HG02970 (cell line): Measurements from ENCODE around the gene PRDX2.
"Not testable (repeated sequence)": the region's sequence is repeated elsewhere in the genome, so short reads cannot be mapped to it uniquely, and the experiment has no call there.

Experiments
- ATAC-seq: cut with Tn5 transposase; IDR thresholded peaks from one replicate; pipeline ENCODE4 v1.9.1; 2021; ENCODE audit warnings: mild to moderate bottlenecking, moderate library complexity, moderate number of reproducible peaks; ENCODE audit not compliant: unreplicated experiment, low FRiP score

The PRDX2 gene

GRCh38 chr19:12801466-12802266 is at the start of gene PRDX2, which contains the start of gene THSD8:
Gene PRDX2 (minus strand): TSS chr19:12801800. CDS start chr19:12801261, 539 bp downstream.
Gene THSD8 (plus strand): TSS chr19:12802069. CDS start chr19:12802072, 3 bp downstream.
- peak; percentile 40 for ATAC-seq

GRCh38 chr19:12847159-12848139 is 45.8 kb upstream of the PRDX2 start:
- no peak for ATAC-seq

GRCh38 chr19:12846613-12847012 is 45.0 kb upstream of the PRDX2 start:
- not testable (repeated sequence) for ATAC-seq

- no peak for ATAC-seq
Measured at GRCh38 chr19:12843999-12844732, 42.6 kb upstream of the PRDX2 start.

DNA sequence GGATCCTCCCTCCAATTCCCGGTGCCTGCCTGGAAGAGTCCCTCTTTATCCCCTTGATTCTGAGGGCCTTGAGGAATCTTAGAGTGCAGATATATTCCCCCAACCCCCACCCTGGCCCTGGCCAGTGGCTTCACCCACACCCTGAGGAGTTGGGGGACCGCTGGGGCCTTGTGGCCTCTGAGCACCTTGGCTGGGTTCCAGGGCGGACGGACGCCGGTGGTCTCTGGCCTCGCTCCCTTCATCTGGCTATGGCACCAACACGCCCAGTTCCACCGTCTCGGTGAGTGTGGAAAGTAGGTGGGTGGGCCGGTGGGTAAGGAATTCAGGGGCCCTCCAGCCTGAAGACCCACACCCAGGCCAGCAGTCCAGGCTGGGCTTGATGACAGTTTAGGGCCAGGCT is 41.7 kb upstream of the PRDX2 start:
- no peak for ATAC-seq

GRCh38 chr19:12842511-12842910 is 40.9 kb upstream of the PRDX2 start:
- no peak for ATAC-seq

GRCh38 chr19:12841094-12841493 is 39.5 kb upstream of the PRDX2 start:
- no peak for ATAC-seq

DNA sequence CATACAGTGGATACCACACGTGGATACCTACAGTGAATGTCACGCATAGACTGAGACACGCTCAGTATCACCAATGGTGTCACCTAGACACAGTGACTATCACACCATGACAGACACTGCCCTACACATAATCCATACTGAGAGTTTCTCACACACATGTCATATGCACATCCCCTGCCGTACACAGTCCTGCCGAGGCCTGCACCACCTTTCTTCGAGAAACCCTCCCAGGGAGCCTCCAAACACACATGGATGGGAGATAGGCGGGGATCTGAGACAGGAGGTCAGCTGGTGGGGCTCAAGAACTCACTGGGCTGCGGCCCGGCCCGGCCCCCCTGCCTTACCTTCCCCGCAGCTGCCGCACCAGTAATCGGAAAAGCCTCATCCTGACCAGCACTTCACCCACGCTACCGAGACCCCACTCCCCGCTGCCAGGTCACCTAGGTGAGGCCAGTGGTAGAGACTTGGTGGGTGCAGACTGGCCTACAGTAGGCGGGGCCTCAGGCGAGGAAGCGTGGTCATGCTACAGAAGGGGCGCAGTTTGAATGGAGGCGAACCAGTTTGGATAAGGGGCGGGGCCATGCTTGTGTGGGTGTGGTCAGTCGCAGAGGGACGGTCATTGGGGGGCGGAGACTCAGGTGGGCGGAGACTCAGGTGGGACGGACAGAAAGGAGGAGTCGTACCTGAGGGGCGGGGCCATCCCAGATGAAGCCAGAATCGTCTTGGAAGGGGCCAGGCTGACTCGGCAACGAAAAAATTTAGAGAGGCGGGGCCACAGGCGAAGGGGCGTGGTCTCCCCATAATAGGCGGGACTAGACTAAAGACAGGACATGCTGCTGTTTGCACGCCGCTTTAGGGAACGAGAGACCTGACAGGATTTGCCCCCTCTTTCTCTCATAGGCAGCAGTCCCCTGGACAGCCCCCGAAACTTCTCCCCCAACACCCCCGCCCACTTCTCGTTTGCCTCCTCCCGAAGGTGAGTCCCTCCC is 38.8 kb upstream of the PRDX2 start:
- ATAC-seq, result no peak

- no peak for ATAC-seq
Measured at GRCh38 chr19:12838886-12839756, 37.5 kb upstream of the PRDX2 start.

GRCh38 chr19:12838182-12838885 is 36.7 kb upstream of the PRDX2 start, which contains the start of gene MAST1:
Gene MAST1 (plus strand): TSS chr19:12838515. CDS start chr19:12838573, 58 bp downstream.
- no peak for ATAC-seq

- no peak for ATAC-seq
Measured at GRCh38 chr19:12837225-12837624, 35.6 kb upstream of the PRDX2 start.

DNA sequence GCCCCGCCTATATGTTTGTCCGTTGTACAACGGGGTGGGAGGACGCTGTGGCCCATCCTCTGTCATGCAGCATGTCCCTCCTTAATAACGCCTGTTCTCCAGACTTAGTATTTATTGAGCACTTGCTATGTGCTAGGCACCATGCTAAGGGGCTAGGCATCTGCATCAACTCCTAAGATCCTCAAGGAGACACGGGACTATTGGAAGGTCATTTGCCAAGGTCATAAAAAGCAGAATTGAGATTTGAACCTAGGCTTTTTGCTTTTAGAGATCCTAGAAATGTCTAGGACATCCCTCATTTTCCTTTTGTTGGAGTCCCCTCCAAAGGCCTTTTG is 34.9 kb upstream of the PRDX2 start:
- ATAC-seq, result no peak

DNA sequence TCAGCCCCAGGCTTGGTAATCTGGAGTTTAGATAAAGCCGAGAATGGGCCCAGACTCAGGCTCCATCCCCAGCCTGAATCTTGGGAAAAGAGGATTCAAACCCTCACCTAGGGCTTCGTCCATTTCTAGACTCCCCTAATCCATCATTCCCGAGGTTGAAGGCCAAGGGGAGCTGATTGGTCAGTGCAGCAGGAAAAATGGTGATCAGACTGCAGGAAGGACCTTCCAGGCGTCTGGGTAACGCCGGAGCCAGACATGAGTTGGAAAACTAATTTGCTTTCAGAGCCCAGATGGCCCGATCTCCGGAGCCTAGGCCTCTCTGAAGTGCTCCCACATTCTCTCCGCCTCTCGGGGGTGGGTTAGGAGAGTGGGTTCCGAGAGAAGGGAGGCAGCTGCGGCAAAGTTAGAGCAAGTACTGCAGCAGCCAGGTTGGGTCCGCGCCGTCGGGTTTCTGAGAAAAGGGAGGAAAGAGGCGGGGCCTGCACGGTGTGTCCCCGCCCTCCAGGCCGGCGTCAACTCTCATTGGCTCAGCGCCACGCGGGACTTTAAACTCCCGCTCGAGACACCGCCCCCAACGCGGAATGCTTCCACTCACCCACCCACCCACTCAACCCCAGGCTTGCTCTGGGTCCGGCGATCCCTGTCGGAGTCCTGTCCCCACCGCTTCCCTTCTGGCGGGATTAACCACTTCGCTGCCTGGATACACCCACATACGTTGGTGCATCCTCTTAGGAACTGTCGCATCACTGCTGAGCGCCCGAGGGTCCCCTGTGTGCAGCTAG is 33.6 kb upstream of the PRDX2 start:
- no peak for ATAC-seq

DNA sequence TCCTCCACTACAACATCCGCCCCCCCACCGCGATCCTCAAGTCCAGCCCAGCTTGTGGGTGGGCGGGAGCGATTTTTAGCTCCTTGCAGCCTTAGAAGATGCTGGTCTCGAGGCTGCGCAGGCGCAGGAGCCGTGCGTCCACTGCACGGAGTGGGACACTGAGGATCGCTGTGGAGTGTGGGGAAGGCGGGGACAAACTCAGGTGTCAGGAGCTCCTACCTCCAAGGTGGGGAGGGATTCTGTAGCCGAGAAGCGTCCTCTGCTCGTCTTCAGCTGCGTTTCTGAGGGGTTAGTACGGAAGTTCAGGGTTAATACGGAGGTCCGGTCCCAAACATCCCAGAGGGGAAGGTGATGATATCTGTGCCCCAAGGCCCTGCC is 33.0 kb upstream of the PRDX2 start, which contains the start of gene RTBDN:
TSS of gene RTBDN (minus strand) at position 14 of the 378 bp plus-strand sequence. CDS start 4,600 bp downstream, outside the sequence.
- ATAC-seq, result no peak

DNA sequence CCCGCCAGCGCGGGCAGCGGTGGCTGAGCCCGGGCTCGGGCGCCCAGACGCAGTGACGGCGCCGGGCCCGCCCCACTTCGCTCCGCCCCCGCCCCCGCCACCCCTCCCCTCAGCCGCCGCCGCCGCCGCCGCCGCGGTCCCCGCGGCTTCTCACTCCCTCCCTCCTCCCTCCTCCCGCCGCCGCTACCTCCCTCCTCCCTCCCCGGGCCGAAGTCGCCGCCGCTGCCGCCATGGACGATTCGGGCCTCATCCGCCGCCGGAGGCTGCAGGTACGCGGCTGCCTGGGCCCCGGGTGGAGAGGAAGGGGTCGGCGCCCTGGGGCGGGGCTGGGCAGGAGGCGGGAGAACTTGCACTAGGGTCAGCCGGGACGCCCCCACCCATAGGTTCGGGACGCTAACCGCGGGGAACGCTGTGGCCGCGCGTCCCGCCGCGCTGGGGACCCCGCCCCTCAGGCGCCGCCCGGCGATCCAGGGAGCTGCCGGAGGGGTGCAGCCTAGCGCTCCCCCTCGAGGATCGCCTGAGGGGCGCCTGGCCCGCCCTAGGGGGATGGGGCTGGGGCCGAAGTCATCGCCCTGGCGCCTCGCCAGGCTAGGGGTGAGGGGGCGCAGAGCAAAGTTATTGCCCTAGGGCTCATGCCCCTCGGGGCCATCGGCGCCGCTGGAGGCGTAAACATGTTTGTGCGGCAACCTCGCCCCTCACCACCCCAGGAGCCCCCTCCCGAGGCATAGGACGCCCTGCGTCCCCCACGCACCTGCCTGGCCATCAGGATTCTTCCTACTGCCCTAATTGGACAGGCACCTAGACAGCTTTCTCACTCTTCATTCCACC is 32.4 kb upstream of the PRDX2 start:
- ATAC-seq, result no peak

DNA sequence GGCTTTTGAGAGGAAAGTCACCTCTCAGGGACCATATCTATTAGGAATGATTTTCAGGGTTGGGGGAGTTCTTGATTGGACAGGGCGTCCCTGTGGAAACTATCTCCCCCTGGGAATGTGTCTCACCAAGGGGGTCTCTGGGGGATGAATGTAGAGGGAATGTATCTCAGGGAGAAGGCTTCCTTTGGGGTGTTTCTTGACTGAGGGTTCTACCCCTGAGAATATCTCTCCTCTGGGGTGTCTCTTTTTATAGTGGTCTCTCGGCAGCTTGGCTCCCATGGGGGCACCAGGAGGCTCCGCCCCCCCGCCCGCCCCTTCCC is 31.8 kb upstream of the PRDX2 start:
- ATAC-seq, result no peak
